ENCODE results near the gene CHN1.

The CHN1 gene

GRCh38 chr2:175004980-175005732, at the start of gene CHN1:
Gene CHN1 (minus strand): TSS chr2:175005381. CDS start chr2:175004912, 469 bp downstream.
- peak; percentile 19 to 42 for DNase-seq (ENCODE audit: extremely low read depth in 1 of 2, low read depth in 1 of 2)

- DNase-seq (ENCODE audit: extremely low read depth in 1 of 2, low read depth in 1 of 2) = no peak
Measured at GRCh38 chr2:175054340-175054739, 49.2 kb upstream of the CHN1 start.

GRCh38 chr2:175049661-175050060, 44.5 kb upstream of the CHN1 start:
- DNase-seq (ENCODE audit: extremely low read depth in 1 of 2, low read depth in 1 of 2) = no peak

- no peak for DNase-seq (ENCODE audit: extremely low read depth in 1 of 2, low read depth in 1 of 2)
Measured at GRCh38 chr2:175048275-175048674, 43.1 kb upstream of the CHN1 start.

- no peak for DNase-seq (ENCODE audit: extremely low read depth in 1 of 2, low read depth in 1 of 2)
Measured at GRCh38 chr2:175039490-175039889, 34.3 kb upstream of the CHN1 start.

- no peak for DNase-seq (ENCODE audit: extremely low read depth in 1 of 2, low read depth in 1 of 2)
Measured at GRCh38 chr2:175039031-175039430, 33.9 kb upstream of the CHN1 start.

GRCh38 chr2:175037941-175038340, 32.8 kb upstream of the CHN1 start:
- DNase-seq (ENCODE audit: extremely low read depth in 1 of 2, low read depth in 1 of 2) = no peak

- DNase-seq (ENCODE audit: extremely low read depth in 1 of 2, low read depth in 1 of 2) = no peak
Measured at GRCh38 chr2:175036582-175037018, 31.4 kb upstream of the CHN1 start.

GRCh38 chr2:175035806-175036205, 30.6 kb upstream of the CHN1 start:
- no peak for DNase-seq (ENCODE audit: extremely low read depth in 1 of 2, low read depth in 1 of 2)

GRCh38 chr2:175034716-175035115, 29.5 kb upstream of the CHN1 start:
- DNase-seq (ENCODE audit: extremely low read depth in 1 of 2, low read depth in 1 of 2) = no peak

- DNase-seq (ENCODE audit: extremely low read depth in 1 of 2, low read depth in 1 of 2) = no peak
Measured at GRCh38 chr2:175030380-175031271, 25.4 kb upstream of the CHN1 start.

GRCh38 chr2:175027755-175028154, 22.6 kb upstream of the CHN1 start:
- DNase-seq (ENCODE audit: extremely low read depth in 1 of 2, low read depth in 1 of 2) = no peak

GRCh38 chr2:175026385-175026784, 21.2 kb upstream of the CHN1 start:
- DNase-seq (ENCODE audit: extremely low read depth in 1 of 2, low read depth in 1 of 2) = no peak

GRCh38 chr2:175025946-175026345, 20.8 kb upstream of the CHN1 start:
- no peak for DNase-seq (ENCODE audit: extremely low read depth in 1 of 2, low read depth in 1 of 2)

- DNase-seq (ENCODE audit: extremely low read depth in 1 of 2, low read depth in 1 of 2) = no peak
Measured at GRCh38 chr2:175025233-175025632, 20.1 kb upstream of the CHN1 start.

- DNase-seq (ENCODE audit: extremely low read depth in 1 of 2, low read depth in 1 of 2) = no peak
Measured at GRCh38 chr2:175022923-175023322, 17.7 kb upstream of the CHN1 start.

GRCh38 chr2:175019566-175020327, 14.6 kb upstream of the CHN1 start:
- DNase-seq (ENCODE audit: extremely low read depth in 1 of 2, low read depth in 1 of 2) = no peak

GRCh38 chr2:175017618-175018414, 12.6 kb upstream of the CHN1 start:
- DNase-seq (ENCODE audit: extremely low read depth in 1 of 2, low read depth in 1 of 2) = no peak

GRCh38 chr2:175015340-175015739, 10.2 kb upstream of the CHN1 start:
- DNase-seq (ENCODE audit: extremely low read depth in 1 of 2, low read depth in 1 of 2) = no peak

GRCh38 chr2:175012516-175012915, 7.3 kb upstream of the CHN1 start:
- no peak for DNase-seq (ENCODE audit: extremely low read depth in 1 of 2, low read depth in 1 of 2)

All from activated CD8-positive, alpha-beta memory T cell treated with anti-CD3 and anti-CD28 coated beads for 1 hour (primary cell).